Left lobe of liver (tissue), 2 donors: Measurements from ENCODE around the gene PAGE4. TPM values are rescaled to one million over a fixed set of nuclear protein-coding genes. Genes with fewer than 3 reads are reported as not detected.

Experiments used
- ATAC-seq: fragments of 200-7000 bp; cut with Tn5 transposase; one replicate; pipeline ENCODE4 v1.9.1; 2020; ENCODE audit warnings: mild to moderate bottlenecking, moderate library complexity
- DNase-seq: peaks from one replicate; pipeline ENCODE4 v3.0.0-alpha.2; 2020; ENCODE audit warnings: low spot score
- total RNA-seq: library from RNA; stranded (reverse); gene quantifications from one replicate; pipeline ENCODE4 v1.2.1, GENCODE V29; 2021
- donor health status: DM: no; HTN: no; CAD: no; lungs with moderate emphysema.
- donor health status: DM: no; HTN: yes; CAD: no.

PAGE4 gene
- not detected for total RNA-seq

DNA sequence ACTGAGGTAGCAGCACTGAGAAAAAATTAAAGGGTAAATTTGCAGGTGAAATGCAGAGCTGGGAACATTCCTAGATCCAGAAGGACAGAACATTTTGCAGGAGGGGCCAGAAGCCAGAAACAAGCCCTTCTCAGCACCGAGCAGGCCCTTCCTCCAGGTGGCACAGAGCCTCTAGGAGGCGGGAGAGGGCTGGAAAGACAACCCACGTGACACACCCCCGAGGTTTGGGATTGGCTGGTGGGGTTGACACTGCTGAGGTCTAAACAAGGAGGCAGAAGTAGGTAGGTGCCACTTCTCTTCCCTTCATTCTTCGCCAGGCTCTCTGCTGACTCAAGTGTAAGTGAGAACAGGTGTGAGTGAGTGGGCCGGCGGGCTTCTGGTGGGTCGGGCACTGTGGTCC is at the start of gene PAGE4:
Gene PAGE4 (plus strand): TSS at position 288 of the 400 bp plus-strand sequence. CDS start 1,126 bp downstream, outside the sequence.
- ATAC-seq (no peak), DNase-seq (no peak)

DNA sequence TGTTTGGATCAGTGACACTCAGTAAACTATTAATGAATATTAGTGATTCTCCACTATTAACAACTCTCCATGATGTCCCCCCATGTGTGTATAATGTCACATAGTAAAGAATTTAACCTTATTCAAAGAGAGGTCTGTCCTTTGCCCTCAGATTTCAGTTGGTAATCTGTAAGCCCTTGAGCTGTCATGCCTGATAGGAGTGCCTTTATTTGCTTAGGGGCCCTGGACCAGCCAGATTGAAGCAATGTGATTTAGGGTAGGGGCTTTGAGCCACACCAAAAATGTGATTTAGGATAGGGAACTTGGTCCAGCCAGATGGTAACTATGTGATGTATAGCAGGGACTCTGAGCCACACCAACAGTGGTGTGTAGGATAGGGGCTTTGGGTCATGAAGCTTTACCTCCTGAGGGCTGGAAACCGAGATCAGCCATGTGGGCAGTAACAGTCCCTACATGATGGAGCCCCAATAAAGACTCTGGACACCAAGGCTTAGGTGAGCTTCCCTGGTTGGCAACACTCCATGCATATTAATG is 44.3 kb upstream of the PAGE4 start:
- DNase-seq, result no peak

DNA sequence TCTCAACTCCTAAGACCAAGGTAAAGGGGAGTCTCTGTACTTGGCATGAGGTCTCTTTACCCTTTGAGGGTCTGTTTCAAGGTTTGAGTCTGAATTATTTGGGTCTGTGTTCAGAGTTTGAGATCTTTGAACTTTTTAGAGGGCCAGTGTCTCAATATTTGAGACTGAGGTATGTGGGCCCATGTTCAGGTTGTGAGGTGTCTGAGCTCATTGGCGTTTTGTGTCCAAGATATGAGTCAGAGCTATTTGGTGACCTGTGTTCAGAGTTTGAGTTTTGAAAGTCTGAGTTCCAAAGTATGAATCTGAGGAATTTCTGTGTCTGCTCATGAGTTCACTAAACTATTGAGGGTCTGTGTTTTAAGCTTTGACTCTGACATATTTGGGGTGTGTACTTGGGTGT is 36.7 kb upstream of the PAGE4 start:
- DNase-seq, result no peak

More for the DNA sequence above, 44.3 kb upstream of the PAGE4 start:
- no peak for ATAC-seq

GRCh38 chrX:49793686-49794085 is 35.4 kb upstream of the PAGE4 start:
- DNase-seq (no peak), ATAC-seq (no peak)

More for the DNA sequence above, 36.7 kb upstream of the PAGE4 start:
- ATAC-seq, result no peak

GRCh38 chrX:49799828-49800227 is 29.3 kb upstream of the PAGE4 start:
- DNase-seq (no peak), ATAC-seq (no peak)

DNA sequence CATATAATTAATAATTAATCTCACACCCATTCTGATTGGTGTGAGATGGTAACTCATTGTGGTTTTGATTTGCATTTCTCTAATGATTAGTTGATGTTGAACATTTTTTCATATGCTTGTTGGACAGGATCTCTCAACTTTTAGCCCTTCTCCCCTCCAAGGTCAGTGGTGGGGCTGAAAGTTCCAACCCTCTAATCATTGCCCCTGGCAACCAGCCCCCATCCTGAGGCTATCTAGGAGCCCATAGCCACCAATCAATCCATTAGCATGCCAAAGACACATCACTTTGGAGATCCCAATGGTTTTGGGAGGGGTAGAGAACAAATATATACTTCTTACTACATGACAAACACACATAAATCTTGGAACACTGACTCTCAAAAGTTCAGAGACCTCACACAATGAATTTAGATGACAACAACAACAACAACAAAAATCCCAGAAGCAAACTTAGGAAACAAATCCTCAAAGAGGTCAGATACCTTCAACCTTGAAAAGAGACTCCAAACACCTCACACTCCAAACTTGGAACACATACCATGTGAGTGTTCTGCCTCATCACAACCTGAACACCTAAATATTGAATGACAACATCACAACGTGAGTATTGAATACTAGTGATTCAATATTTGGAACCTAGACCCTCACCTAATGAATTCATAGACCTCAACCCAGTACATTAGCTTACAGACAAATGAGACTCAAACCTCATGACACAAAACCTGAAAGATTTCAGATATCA is 19.0 kb upstream of the PAGE4 start:
- ATAC-seq, result no peak
- DNase-seq, result no peak

GRCh38 chrX:49812177-49812576 is 16.9 kb upstream of the PAGE4 start:
- no peak for DNase-seq
- no peak for ATAC-seq

- DNase-seq, result no peak
- no peak for ATAC-seq
Measured at GRCh38 chrX:49816435-49816834, 12.7 kb upstream of the PAGE4 start.

DNA sequence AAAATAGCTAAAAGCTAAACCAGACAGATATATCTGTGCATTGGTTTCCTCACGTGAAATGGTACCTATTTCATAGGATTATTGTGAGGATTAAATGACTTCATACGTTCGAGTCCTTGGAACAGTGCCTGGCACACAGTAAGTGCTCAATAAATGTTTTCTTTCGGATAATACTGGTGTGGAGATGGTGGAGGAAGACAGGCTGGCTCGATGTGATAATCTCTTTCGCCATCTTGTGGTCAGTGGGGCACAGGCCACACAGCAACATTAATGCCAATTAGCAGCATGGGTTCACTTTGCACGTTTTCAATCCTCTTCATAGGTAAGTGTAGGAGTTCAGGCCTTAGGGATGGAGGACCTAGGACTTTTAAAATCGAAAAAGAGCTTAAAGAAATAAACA is 9.3 kb downstream of the PAGE4 start:
- DNase-seq, result no peak
- peak; percentile 81 for ATAC-seq

GRCh38 chrX:49840679-49841078 is 11.6 kb downstream of the PAGE4 start:
- DNase-seq (peak; percentile 55), ATAC-seq (peak; percentile 85)

DNA sequence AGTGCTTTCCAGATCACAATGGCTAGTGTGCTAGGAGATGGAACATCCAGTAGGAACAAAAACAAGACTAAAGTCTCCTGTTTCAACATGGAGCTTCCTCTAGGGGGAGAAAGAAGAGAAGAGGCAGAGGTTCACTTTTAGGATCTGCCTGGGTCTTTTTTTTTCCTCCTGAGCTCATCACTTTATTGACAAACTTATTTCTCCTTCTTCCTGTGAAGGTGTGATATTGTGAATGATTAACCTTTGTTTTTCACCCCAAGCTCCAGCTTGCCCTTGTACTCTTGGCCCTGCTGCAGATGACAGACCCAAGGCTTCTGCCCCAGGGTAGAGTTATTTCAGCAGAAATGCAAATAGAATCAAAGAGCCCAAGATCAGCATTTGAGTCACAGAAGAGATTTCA is 13.5 kb downstream of the PAGE4 start:
- DNase-seq (no peak), ATAC-seq (peak; percentile 37)

DNA sequence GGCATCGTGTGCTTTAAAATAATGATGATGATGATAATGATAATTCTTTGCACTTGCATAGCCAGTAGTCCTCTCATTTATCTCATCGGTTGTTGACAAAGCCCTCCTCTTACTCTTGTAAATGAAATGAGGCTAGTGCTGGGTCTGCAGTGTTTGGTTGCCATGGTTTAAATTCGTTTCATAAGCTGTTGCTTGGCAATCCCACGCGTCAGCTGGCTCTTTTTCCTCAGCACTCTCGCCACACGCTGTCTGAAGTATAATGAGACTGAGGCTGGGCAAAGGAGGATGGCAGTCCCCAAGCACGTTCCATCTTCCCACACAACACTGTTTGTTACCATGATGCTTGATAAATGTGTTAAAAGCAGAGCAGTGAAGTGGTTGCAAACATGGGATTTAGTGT is 15.5 kb downstream of the PAGE4 start:
- no peak for ATAC-seq

GRCh38 chrX:49845701-49846403 is 16.7 kb downstream of the PAGE4 start:
- no peak for ATAC-seq
- DNase-seq, result no peak

More for the DNA sequence above, 15.5 kb downstream of the PAGE4 start:
- DNase-seq, result no peak

- no peak for ATAC-seq
- no peak for DNase-seq
Measured at GRCh38 chrX:49846522-49846921, 17.4 kb downstream of the PAGE4 start.

DNA sequence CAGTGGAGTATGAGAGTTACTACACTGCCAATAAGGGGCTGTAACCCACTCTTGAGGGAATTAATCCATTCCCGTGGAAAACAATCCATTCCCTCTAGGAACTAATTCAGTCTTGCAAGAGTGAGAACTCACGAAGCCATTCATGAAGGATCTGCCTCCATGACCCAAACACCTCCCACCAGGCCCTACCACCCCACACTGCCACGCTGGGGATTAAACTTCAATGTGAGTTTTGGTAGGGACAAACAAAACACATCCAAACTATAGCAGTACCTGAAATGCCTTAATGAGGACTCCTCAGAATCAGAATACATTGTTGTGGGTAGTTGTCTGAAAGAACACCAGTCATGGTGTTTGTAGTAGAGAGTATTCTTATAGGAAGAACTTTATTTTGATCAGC is 19.2 kb downstream of the PAGE4 start:
- ATAC-seq, result no peak

GRCh38 chrX:49850028-49850427 is 20.9 kb downstream of the PAGE4 start:
- ATAC-seq (no peak), DNase-seq (no peak)

More for the DNA sequence above, 19.2 kb downstream of the PAGE4 start:
- DNase-seq, result no peak

DNA sequence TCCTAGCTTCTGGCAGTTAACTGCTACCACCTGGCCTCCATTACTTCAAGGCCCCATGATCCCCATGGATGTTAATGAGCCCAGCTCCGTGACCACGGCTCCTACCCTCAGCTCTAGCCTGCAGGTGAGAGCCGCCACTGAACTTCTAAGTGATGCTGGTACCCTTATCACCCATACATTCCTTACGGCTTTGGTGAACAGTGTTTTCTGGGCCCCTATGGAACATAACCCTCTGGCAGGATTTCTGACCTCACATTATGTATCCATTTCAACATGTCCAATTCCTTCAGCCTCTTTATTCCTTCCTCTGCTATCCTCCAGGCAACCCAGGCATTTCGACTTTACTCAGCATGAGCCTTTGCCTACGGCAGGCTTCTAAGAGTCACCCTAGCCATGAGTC is 24.6 kb downstream of the PAGE4 start:
- ATAC-seq (no peak), DNase-seq (no peak)

DNA sequence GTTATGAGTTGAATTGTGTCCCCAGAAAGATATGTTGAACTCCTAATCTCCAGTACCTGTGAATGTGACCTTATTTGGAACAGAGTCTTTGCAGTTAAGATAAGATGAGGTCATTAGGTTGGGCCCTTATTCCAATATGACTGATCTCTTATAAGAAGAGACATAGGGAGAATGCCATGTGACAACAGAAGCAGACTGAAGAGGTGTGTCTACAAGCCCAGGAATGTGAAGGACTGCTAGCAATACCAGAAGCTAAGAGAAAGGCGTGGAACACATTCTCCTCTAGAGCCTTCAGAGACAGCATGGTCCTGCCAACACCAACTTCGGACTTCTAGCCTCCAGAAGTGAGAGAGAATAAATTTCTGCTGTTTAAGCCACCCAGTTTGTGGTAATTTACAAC is 27.7 kb downstream of the PAGE4 start:
- DNase-seq, result no peak

GRCh38 chrX:49858341-49858740 is 29.2 kb downstream of the PAGE4 start:
- no peak for ATAC-seq
- DNase-seq, result no peak

More for the DNA sequence above, 27.7 kb downstream of the PAGE4 start:
- ATAC-seq, result no peak

- no peak for ATAC-seq
Measured at GRCh38 chrX:49859491-49859890, 30.4 kb downstream of the PAGE4 start.

DNA sequence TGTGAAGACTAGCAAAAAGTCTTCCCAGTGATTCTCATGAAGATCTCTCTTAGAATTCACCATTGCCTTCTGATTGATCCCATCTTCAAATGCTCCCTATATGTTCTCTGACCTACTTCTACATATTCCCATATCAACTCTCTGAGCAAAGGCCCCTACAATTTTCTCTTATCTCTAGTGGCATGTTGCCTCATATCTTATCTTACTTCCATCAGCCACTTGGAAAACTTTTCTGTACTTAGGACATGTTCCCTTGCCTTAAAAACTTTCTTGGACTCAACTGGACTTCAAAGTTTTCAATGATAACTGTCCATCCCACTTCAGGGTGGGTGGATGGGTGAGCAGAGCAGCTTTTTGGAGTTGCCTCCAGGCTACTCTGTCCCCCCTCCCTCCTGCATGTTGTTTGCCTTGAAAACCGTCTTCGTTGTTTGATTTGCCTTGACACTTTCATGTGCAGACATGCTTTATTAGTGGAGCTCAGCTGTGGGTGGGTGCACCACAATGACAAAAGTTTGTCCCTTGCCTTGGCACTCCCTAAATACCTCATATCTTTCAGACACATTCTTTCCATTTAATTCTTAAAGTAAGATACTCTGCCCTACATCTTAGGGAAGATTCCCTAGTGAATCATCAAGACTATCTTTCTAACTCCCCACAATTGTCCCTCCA is 31.9 kb downstream of the PAGE4 start:
- no peak for ATAC-seq
- no peak for DNase-seq

More at GRCh38 chrX:49859491-49859890, 30.4 kb downstream of the PAGE4 start:
- DNase-seq, result no peak
